HG02938 (cell line): ENCODE data around the gene ADTRP.

Experiments
- ATAC-seq: cut with Tn5 transposase; IDR thresholded peaks from one replicate; pipeline ENCODE4 v1.9.1; 2021; ENCODE audit warnings: mild to moderate bottlenecking, moderate library complexity; ENCODE audit not compliant: unreplicated experiment

Gene ADTRP

GRCh38 chr6:11665604-11666326 lies 112.8 kb downstream of the ADTRP start:
- ATAC-seq: peak; percentile 51
